ENCODE results near the gene LYSMD2. TPM values are rescaled to one million over a fixed set of nuclear protein-coding genes. Genes with fewer than 3 reads are reported as not detected.

LYSMD2 gene
- total and polyA plus RNA-seq, 9 of the 15 experiments (the other 6 are each of a cell fraction or from before 2014, with no cell fraction given): 4.3 to 30.3 (median 9.8) TPM

- in situ Hi-C loops (cut with MboI): loop anchor here (5.0 kb wide), 1 partner anchor 128 kb away; no protein-coding TSS in a partner anchor
- H3K79me2 ChIP-seq (ENCODE audit: control insufficient read depth, insufficient read depth, low read length): no peaks in the 10 kb centered on the region
- H4K20me1 ChIP-seq (replicated peaks; ENCODE audit: control insufficient read depth, insufficient read depth, low read length): no peaks in the 10 kb centered on the region
- H3K4me2 ChIP-seq (ENCODE audit: insufficient read depth, low read length): no peak overlapping the region
- no peaks in the 10 kb centered on the region for H3K9me1 ChIP-seq (ENCODE audit: control insufficient read depth, insufficient read depth, low read length)
- ChIA-PET CTCF (ENCODE audit: low intra/inter-chr PET ratio) (interaction anchor here (3.7 kb wide), 1 partner anchor 126 kb away, joined by 106 read pairs; no protein-coding TSS in a partner anchor), POLR2A (interaction anchor here (0.6 to 2.5 kb wide), 2 partner anchors 10 to 11 kb away, joined by 3 to 9 read pairs; no protein-coding TSS in a partner anchor)
- FAIRE-seq (no peak), ATAC-seq (no peak), DNase-seq (ENCODE audit: extremely low read depth in 1 of 4, low spot score in 3 of 4) (no peak)
- BruUV-seq (replicated peaks): no TSS peak
- H3K27me3 ChIP-seq (ENCODE audit: control insufficient read depth in 2 of 2, insufficient read depth in 2 of 2, low read length in 2 of 2): no peaks in the 10 kb centered on the region
- H3K36me3 ChIP-seq (ENCODE audit: control insufficient read depth, insufficient read depth, low read length): peaks cover 17% of the 10 kb centered on the region; the same call in 2 of the 3 replicates
- intact Hi-C loops (cut with micrococcal nuclease): loop anchor here (5.0 to 10.0 kb wide), 2 partner anchors 38 to 240 kb away; partner anchors contain the start of gene LYSMD2
- TF ChIP-seq ZNF699 (CRISPR knock-in tag; IDR thresholded peaks at IDR 0.05; ENCODE audit: insufficient replicate concordance): no peak
- no peak for TF ChIP-seq SMARCB1 (IDR thresholded peaks at IDR 0.05; ENCODE audit: insufficient read length, low read depth)
- TF ChIP-seq MTF1 (CRISPR knock-in tag; IDR thresholded peaks at IDR 0.05; ENCODE audit: borderline replicate concordance): no peak
- no peak for TF ChIP-seq ZNF785 (CRISPR knock-in tag; IDR thresholded peaks at IDR 0.05)
- no peak for TF ChIP-seq ELF1 (tag; IDR thresholded peaks at IDR 0.05)
- no peak for TF ChIP-seq CAMTA2 (CRISPR knock-in tag; conservative IDR thresholded peaks at IDR 0.05)
- no peak for TF ChIP-seq ZNF217 (CRISPR knock-in tag; IDR thresholded peaks at IDR 0.05)
- TF ChIP-seq ZNF518B (CRISPR knock-in tag; IDR thresholded peaks at IDR 0.05): no peak
- no peak for TF ChIP-seq BRCA1 (IDR thresholded peaks at IDR 0.05)
- TF ChIP-seq BRCA1 (CRISPR knock-in tag; IDR thresholded peaks at IDR 0.05): no peak
- TF ChIP-seq BACH1 (tag; IDR thresholded peaks at IDR 0.05): no peak
- no peak for TF ChIP-seq CLOCK (CRISPR knock-in tag; IDR thresholded peaks at IDR 0.05; ENCODE audit: borderline replicate concordance)
- TF ChIP-seq ZNF511 (CRISPR knock-in tag; IDR thresholded peaks at IDR 0.05): no peak
- no peak for TF ChIP-seq MYNN (IDR thresholded peaks at IDR 0.05)
- no peak for TF ChIP-seq MYNN (CRISPR knock-in tag; IDR thresholded peaks at IDR 0.05)
- TF ChIP-seq ZNF232 (CRISPR knock-in tag; IDR thresholded peaks at IDR 0.05): no peak
- no peak for TF ChIP-seq CBX3 (IDR thresholded peaks at IDR 0.05; ENCODE audit: borderline replicate concordance in 1 of 2, low read length in 2 of 2)
- no peaks in the 10 kb centered on the region for H3K9me3 ChIP-seq (replicated peaks; ENCODE audit: control insufficient read depth, insufficient read depth, low read depth, low read length)
- H3K9ac ChIP-seq (ENCODE audit: insufficient read depth in 1 of 2, low read depth in 2 of 2, low read length in 2 of 2): no peak overlapping the region
- H3K27ac ChIP-seq (ENCODE audit: extremely low read depth, low read depth, low read length): no peak overlapping the region
- no peak overlapping the region for H3K4me3 ChIP-seq
- H3K4me1 ChIP-seq (replicated peaks in 1 of 2; ENCODE audit: control insufficient read depth in 2 of 2, insufficient read depth in 2 of 2, low read length in 2 of 2): peaks cover 0 to 5% of the 10 kb centered on the region in 2 experiments; a peak in 1 of 5 replicates
- 82% methylated on average over 3 of the region's 3 CpGs for WGBS (ENCODE audit: insufficient coverage, low coverage, missing lambda C conversion rate)
- no peak overlapping the region for H2AFZ ChIP-seq (ENCODE audit: low read depth, low read length)
Observed at GRCh38 chr15:51774916-51775315, 37.5 kb upstream of the LYSMD2 start.

Data from K562 (cell line).